ENCODE results near the gene UIMC1. TPM values are rescaled to one million over a fixed set of nuclear protein-coding genes. Genes with fewer than 3 reads are reported as not detected.

UIMC1 gene
- polyA plus RNA-seq, 1 of the 3 experiments (the other 2 are of a cell fraction) = 19.9 TPM

DNA sequence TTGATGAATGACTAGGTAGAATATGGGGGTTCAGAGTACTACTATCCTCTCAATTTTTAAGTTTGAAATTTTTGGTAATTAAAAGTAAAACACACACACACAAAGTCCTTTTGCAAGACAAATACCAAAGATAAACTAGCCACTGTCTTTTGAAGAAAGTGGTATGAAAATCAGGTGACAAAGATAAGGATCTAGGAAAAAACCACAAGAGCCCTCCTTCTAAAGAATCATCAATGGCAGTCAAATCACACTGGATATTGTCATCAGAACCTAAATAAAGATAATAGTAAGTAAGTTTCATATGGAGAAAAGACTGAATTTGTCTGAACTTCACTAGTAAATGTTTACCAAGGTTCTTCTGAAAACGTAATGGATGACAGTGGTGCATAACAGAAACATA lies 76.9 kb downstream of the UIMC1 start:
- H3K79me2 ChIP-seq (ENCODE audit: insufficient read depth) = no peaks in the 10 kb centered on the region
- no peaks in the 10 kb centered on the region for H3K4me1 ChIP-seq (ENCODE audit: control insufficient read depth in 1 of 2, insufficient read depth in 2 of 2, low read depth in 1 of 2, low read length in 1 of 2)
- H3K27me3 ChIP-seq (ENCODE audit: insufficient read depth) = no peaks in the 10 kb centered on the region
- no peak for TF ChIP-seq TEAD4 (IDR thresholded peaks at IDR 0.05; ENCODE audit: borderline replicate concordance, insufficient read depth)
- no peak for TF ChIP-seq RAD21 (IDR thresholded peaks at IDR 0.05; ENCODE audit: low read length)
- TF ChIP-seq, protein P1, sequence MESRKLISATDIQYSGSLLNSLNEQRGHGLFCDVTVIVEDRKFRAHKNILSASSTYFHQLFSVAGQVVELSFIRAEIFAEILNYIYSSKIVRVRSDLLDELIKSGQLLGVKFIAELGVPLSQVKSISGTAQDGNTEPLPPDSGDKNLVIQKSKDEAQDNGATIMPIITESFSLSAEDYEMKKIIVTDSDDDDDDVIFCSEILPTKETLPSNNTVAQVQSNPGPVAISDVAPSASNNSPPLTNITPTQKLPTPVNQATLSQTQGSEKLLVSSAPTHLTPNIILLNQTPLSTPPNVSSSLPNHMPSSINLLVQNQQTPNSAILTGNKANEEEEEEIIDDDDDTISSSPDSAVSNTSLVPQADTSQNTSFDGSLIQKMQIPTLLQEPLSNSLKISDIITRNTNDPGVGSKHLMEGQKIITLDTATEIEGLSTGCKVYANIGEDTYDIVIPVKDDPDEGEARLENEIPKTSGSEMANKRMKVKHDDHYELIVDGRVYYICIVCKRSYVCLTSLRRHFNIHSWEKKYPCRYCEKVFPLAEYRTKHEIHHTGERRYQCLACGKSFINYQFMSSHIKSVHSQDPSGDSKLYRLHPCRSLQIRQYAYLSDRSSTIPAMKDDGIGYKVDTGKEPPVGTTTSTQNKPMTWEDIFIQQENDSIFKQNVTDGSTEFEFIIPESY (IDR thresholded peaks at IDR 0.05; ENCODE audit: borderline replicate concordance, low read depth) = no peak
- TF ChIP-seq CHD2 (IDR thresholded peaks at IDR 0.05; ENCODE audit: low read length, partially characterized antibody) = no peak
- TF ChIP-seq MXI1 (IDR thresholded peaks at IDR 0.05; ENCODE audit: low read depth, low read length) = no peak
- TF ChIP-seq, protein P2, sequence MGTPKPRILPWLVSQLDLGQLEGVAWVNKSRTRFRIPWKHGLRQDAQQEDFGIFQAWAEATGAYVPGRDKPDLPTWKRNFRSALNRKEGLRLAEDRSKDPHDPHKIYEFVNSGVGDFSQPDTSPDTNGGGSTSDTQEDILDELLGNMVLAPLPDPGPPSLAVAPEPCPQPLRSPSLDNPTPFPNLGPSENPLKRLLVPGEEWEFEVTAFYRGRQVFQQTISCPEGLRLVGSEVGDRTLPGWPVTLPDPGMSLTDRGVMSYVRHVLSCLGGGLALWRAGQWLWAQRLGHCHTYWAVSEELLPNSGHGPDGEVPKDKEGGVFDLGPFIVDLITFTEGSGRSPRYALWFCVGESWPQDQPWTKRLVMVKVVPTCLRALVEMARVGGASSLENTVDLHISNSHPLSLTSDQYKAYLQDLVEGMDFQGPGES (IDR thresholded peaks at IDR 0.05; ENCODE audit: low read depth, low read length) = no peak
- no peak for TF ChIP-seq ELF1 (IDR thresholded peaks at IDR 0.05)
- no peak for TF ChIP-seq FOXM1 (IDR thresholded peaks at IDR 0.05; ENCODE audit: low read depth)
- TF ChIP-seq NFIC (IDR thresholded peaks at IDR 0.05; ENCODE audit: borderline replicate concordance) = no peak
- TF ChIP-seq NRF1 (IDR thresholded peaks at IDR 0.05; ENCODE audit: low read depth, low read length) = no peak
- no peak for TF ChIP-seq RCOR1 (IDR thresholded peaks at IDR 0.05; ENCODE audit: low read length)
- H3K9me2 ChIP-seq = no peaks in the 10 kb centered on the region
- H3K36me3 ChIP-seq (replicated peaks in 1 of 2; ENCODE audit: control insufficient read depth in 1 of 2, insufficient read depth in 2 of 2, low read length in 1 of 2) = peaks cover 31 to 36% of the 10 kb centered on the region in 2 experiments
- no peak overlapping the region for H3K27ac ChIP-seq (ENCODE audit: low read depth in 2 of 2, low read length in 1 of 2)
- H2AFZ ChIP-seq (ENCODE audit: low read depth) = no peak overlapping the region
- H3K4me3 ChIP-seq (ENCODE audit: low read depth in 2 of 2, low read length in 1 of 2) = no peak overlapping the region
- 97% methylated on average over 1 of the region's 1 CpG for WGBS (ENCODE audit: low lambda C conversion rate)
- H3K9ac ChIP-seq = no peak overlapping the region
- H4K20me1 ChIP-seq (ENCODE audit: insufficient read depth) = no peaks in the 10 kb centered on the region
- no peak for DNase-seq
- POLR2A ChIA-PET = no interaction called here
- H3K4me2 ChIP-seq = no peak overlapping the region
- H3K9me3 ChIP-seq = no peaks in the 10 kb centered on the region
- H3F3A ChIP-seq (replicated peaks; ENCODE audit: insufficient read depth) = peaks cover 8% of the 10 kb centered on the region
- CTCF ChIA-PET = interaction anchor here (1.2 kb wide), 1 partner anchor 269 kb away, joined by 4 read pairs; no protein-coding TSS in a partner anchor

DNA sequence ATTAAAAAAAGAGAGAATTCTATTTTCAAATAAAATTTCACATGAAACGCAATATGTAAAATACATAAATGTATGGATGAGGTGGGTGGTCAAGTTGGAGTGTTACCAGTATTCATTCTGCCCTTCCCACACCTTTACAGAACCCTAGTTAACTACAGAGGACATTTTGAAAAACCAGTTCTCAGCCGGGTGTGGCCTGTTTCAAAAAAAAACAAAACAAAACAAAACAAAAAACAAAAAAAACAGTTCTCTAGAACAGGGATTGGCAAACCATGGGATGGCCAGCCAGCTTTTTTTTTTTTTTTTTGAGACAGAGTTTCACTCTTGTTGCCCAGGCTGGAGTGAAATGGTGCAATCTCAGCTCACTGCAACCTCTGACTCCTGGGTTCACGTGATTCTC lies 79.0 kb downstream of the UIMC1 start:
- Histone ChIP-seq H3K9ac (no peak overlapping the region), H3K27me3 (ENCODE audit: insufficient read depth) (no peaks in the 10 kb centered on the region), H3K9me2 (no peaks in the 10 kb centered on the region), H3F3A (replicated peaks; ENCODE audit: insufficient read depth) (peaks cover 8% of the 10 kb centered on the region), H3K9me3 (no peaks in the 10 kb centered on the region), H3K4me2 (no peak overlapping the region), H3K36me3 (replicated peaks in 1 of 2; ENCODE audit: control insufficient read depth in 1 of 2, insufficient read depth in 2 of 2, low read length in 1 of 2) (peaks cover 18 to 24% of the 10 kb centered on the region in 2 experiments), H3K4me3 (ENCODE audit: low read depth in 2 of 2, low read length in 1 of 2) (no peak overlapping the region), H3K4me1 (ENCODE audit: control insufficient read depth in 1 of 2, insufficient read depth in 2 of 2, low read depth in 1 of 2, low read length in 1 of 2) (no peaks in the 10 kb centered on the region), H4K20me1 (ENCODE audit: insufficient read depth) (no peaks in the 10 kb centered on the region), H3K79me2 (ENCODE audit: insufficient read depth) (no peaks in the 10 kb centered on the region), H3K27ac (ENCODE audit: low read depth in 2 of 2, low read length in 1 of 2) (no peak overlapping the region), H2AFZ (ENCODE audit: low read depth) (no peak overlapping the region)
- ChIA-PET CTCF (interaction anchor here (1.5 kb wide), 1 partner anchor 57 kb away, joined by 3 read pairs; no protein-coding TSS in a partner anchor), POLR2A (no interaction called here)
- DNase-seq = no peak
- WGBS (ENCODE audit: low lambda C conversion rate) = 99% methylated on average over 3 of the region's 3 CpGs
- TF ChIP-seq RXRA (IDR thresholded peaks at IDR 0.05; ENCODE audit: borderline replicate concordance, low read depth) (no peak), TEAD4 (IDR thresholded peaks at IDR 0.05; ENCODE audit: borderline replicate concordance, insufficient read depth) (no peak), RCOR1 (IDR thresholded peaks at IDR 0.05; ENCODE audit: low read length) (no peak), RAD21 (IDR thresholded peaks at IDR 0.05; ENCODE audit: low read length) (no peak), MXI1 (IDR thresholded peaks at IDR 0.05; ENCODE audit: low read depth, low read length) (no peak), CHD2 (IDR thresholded peaks at IDR 0.05; ENCODE audit: low read length, partially characterized antibody) (no peak), MEF2A (IDR thresholded peaks at IDR 0.05; ENCODE audit: borderline replicate concordance, low read depth) (no peak), SMC3 (IDR thresholded peaks at IDR 0.05; ENCODE audit: low read depth, low read length) (no peak), YY1 (IDR thresholded peaks at IDR 0.05; ENCODE audit: low read depth) (no peak), NRF1 (IDR thresholded peaks at IDR 0.05; ENCODE audit: low read depth, low read length) (no peak)
- TF ChIP-seq, protein P1 (IDR thresholded peaks at IDR 0.05; ENCODE audit: borderline replicate concordance, low read depth) = no peak
- TF ChIP-seq, protein P2 (IDR thresholded peaks at IDR 0.05; ENCODE audit: low read depth, low read length) = no peak
- TF ChIP-seq, protein P3, sequence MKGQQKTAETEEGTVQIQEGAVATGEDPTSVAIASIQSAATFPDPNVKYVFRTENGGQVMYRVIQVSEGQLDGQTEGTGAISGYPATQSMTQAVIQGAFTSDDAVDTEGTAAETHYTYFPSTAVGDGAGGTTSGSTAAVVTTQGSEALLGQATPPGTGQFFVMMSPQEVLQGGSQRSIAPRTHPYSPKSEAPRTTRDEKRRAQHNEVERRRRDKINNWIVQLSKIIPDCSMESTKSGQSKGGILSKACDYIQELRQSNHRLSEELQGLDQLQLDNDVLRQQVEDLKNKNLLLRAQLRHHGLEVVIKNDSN (IDR thresholded peaks at IDR 0.05; ENCODE audit: borderline replicate concordance, low read depth) = no peak
- TF ChIP-seq, protein P4, sequence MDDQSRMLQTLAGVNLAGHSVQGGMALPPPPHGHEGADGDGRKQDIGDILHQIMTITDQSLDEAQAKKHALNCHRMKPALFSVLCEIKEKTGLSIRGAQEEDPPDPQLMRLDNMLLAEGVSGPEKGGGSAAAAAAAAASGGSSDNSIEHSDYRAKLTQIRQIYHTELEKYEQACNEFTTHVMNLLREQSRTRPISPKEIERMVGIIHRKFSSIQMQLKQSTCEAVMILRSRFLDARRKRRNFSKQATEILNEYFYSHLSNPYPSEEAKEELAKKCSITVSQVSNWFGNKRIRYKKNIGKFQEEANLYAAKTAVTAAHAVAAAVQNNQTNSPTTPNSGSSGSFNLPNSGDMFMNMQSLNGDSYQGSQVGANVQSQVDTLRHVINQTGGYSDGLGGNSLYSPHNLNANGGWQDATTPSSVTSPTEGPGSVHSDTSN (IDR thresholded peaks at IDR 0.05) = no peak
- TF ChIP-seq, protein P5, sequence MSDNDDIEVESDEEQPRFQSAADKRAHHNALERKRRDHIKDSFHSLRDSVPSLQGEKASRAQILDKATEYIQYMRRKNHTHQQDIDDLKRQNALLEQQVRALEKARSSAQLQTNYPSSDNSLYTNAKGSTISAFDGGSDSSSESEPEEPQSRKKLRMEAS (IDR thresholded peaks at IDR 0.05; ENCODE audit: low read depth) = no peak
